Forelimb muscle (tissue), 1 donor: ENCODE results near the gene LCN15. TPM values are rescaled to one million over a fixed set of nuclear protein-coding genes. Genes with fewer than 3 reads are reported as not detected.
A peak's percentile ranks its signal among the peaks of the same experiment; 100 is the strongest.
"Not testable (repeated sequence)": the region's sequence is repeated elsewhere in the genome, so short reads cannot be mapped to it uniquely, and the experiment has no call there.

Experiments
- DNase-seq: peaks from one replicate; pipeline ENCODE4 v3.0.0-alpha.2; 2013; ENCODE audit warnings: low read depth
- polyA plus RNA-seq: library from polyadenylated mRNA; unstranded; fragments of 120-200 nt; gene quantifications from one replicate; pipeline ENCODE4 v1.2.1, GENCODE V29; 2013; ENCODE audit not compliant: insufficient read length

Gene LCN15
- polyA plus RNA-seq, 1 donor: 0.49 TPM

- DNase-seq: no peak
Measured at GRCh38 chr9:136794281-136794999, 30.1 kb upstream of the LCN15 start.

- no peak for DNase-seq
Measured at GRCh38 chr9:136793086-136793946, 29.0 kb upstream of the LCN15 start.

GRCh38 chr9:136792321-136793085 lies 28.2 kb upstream of the LCN15 start:
- no peak for DNase-seq

- no peak for DNase-seq
Measured at GRCh38 chr9:136791516-136792276, 27.4 kb upstream of the LCN15 start.

- peak; percentile 92 for DNase-seq
Measured at GRCh38 chr9:136790640-136791515, 26.6 kb upstream of the LCN15 start, which contains the start of gene TMEM141. TSS of gene TMEM141 (plus strand) at chr9:136791344. CDS start at chr9:136791371, 27 bp downstream.

GRCh38 chr9:136789523-136789937 lies 25.2 kb upstream of the LCN15 start:
- DNase-seq: no peak

- not testable (repeated sequence) for DNase-seq
Measured at GRCh38 chr9:136788644-136789522, 24.6 kb upstream of the LCN15 start.

GRCh38 chr9:136787690-136788400 lies 23.5 kb upstream of the LCN15 start:
- peak; percentile 39 for DNase-seq

- not testable (repeated sequence) for DNase-seq
Measured at GRCh38 chr9:136786983-136787382, 22.7 kb upstream of the LCN15 start.

- no peak for DNase-seq
Measured at GRCh38 chr9:136786451-136786850, 22.1 kb upstream of the LCN15 start.

- not testable (repeated sequence) for DNase-seq
Measured at GRCh38 chr9:136785565-136786355, 21.4 kb upstream of the LCN15 start.

- DNase-seq: no peak
Measured at GRCh38 chr9:136784997-136785361, 20.7 kb upstream of the LCN15 start.

GRCh38 chr9:136784249-136784996 lies 20.1 kb upstream of the LCN15 start:
- no peak for DNase-seq

- DNase-seq: no peak
Measured at GRCh38 chr9:136782452-136782851, 18.1 kb upstream of the LCN15 start.

- no peak for DNase-seq
Measured at GRCh38 chr9:136779808-136780207, 15.5 kb upstream of the LCN15 start.

- DNase-seq: no peak
Measured at GRCh38 chr9:136777359-136777758, 13.0 kb upstream of the LCN15 start.

- DNase-seq: no peak
Measured at GRCh38 chr9:136776947-136777346, 12.6 kb upstream of the LCN15 start.
